H1 (cell line): ENCODE results near the gene IRAK1BP1.

ENCODE experiments used
- ATF3 ChIP-seq: IDR thresholded peaks from 2 replicates; pipeline ENCODE4 v1.6.1; 2011; ENCODE audit warnings: low read depth, mild to moderate bottlenecking, low read length; ENCODE audit not compliant: insufficient read depth
- CHD7 ChIP-seq: fragments of 300-600 bp; sonication (generic); IDR thresholded peaks from 2 replicates; pipeline ENCODE4 v1.7.1; 2012; ENCODE audit warnings: low read length, moderate library complexity, mild to moderate bottlenecking, inconsistent platforms; ENCODE audit not compliant: insufficient replicate concordance
- CREB1 ChIP-seq: IDR thresholded peaks from 2 replicates; pipeline ENCODE4 v1.6.1; 2012; ENCODE audit warnings: inconsistent platforms
- CTCF ChIP-seq, 3 experiments: IDR thresholded peaks; 1 replicate in 2 of 3; 2 replicates in 1 of 3; pipeline versions ENCODE4 v1.5.1 to v1.6.1; 2011; ENCODE audit warnings: low read length in 3 of 3, mild to moderate bottlenecking in 3 of 3, inconsistent platforms in 2 of 3, low read depth in 1 of 3, moderate library complexity in 1 of 3; ENCODE audit not compliant: insufficient read depth in 1 of 3; ENCODE audit errors: control extremely low read depth in 1 of 3
- EZH2 ChIP-seq: fragments of 200-600 bp; sonication (generic); IDR thresholded peaks from 2 replicates; pipeline ENCODE4 v1.7.1; 2012; ENCODE audit warnings: low read depth, mild to moderate bottlenecking, moderate library complexity, low read length, inconsistent platforms; ENCODE audit not compliant: severe bottlenecking
- HDAC2 ChIP-seq, 2 experiments: fragments of 300-600 bp in 1 of 2; sonication (generic) in 1 of 2; IDR thresholded peaks; 2 replicates each; pipeline ENCODE4 v1.6.1; 2011 to 2012; ENCODE audit warnings: low read depth in 2 of 2, low read length in 2 of 2, mild to moderate bottlenecking in 2 of 2, moderate library complexity in 2 of 2, borderline replicate concordance in 1 of 2, inconsistent platforms in 1 of 2
- JUND ChIP-seq: IDR thresholded peaks from 2 replicates; pipeline ENCODE4 v1.6.1; 2011; ENCODE audit warnings: mild to moderate bottlenecking, improper control_type of control experiment, low read length
- MAX ChIP-seq: IDR thresholded peaks from 2 replicates; pipeline ENCODE4 v1.6.1; 2012; ENCODE audit warnings: inconsistent platforms
- POLR2A ChIP-seq, 2 experiments: IDR thresholded peaks; 1 replicate in 1 of 2; 2 replicates in 1 of 2; pipeline ENCODE4 v1.6.1; 2011; ENCODE audit warnings: low read depth in 2 of 2, low read length in 2 of 2, mild to moderate bottlenecking in 2 of 2; ENCODE audit errors: control extremely low read depth in 1 of 2
- RAD21 ChIP-seq, 2 experiments: IDR thresholded peaks in 1 of 2; conservative IDR thresholded peaks in 1 of 2; 2 replicates each; pipeline ENCODE4 v1.6.1; 2011; ENCODE audit warnings: low read depth in 2 of 2, low read length in 2 of 2, improper control_type of control experiment in 1 of 2, inconsistent platforms in 1 of 2, mild to moderate bottlenecking in 1 of 2, moderate library complexity in 1 of 2
- RFX5 ChIP-seq: IDR thresholded peaks from 2 replicates; pipeline ENCODE4 v1.6.1; 2011; ENCODE audit warnings: low read depth, low read length, improper control_type of control experiment, borderline replicate concordance
- TAF1 ChIP-seq: IDR thresholded peaks from 2 replicates; pipeline ENCODE4 v1.6.1; 2011; ENCODE audit warnings: mild to moderate bottlenecking, low read depth, low read length
- TAF7 ChIP-seq: optimal IDR thresholded peaks from 2 replicates; pipeline ENCODE3; 2011; ENCODE audit warnings: low read depth, mild to moderate bottlenecking, inconsistent platforms, low read length, moderate library complexity, borderline replicate concordance

GRCh38 chr6:78832091-78832808 is 35.1 kb upstream of the IRAK1BP1 start:
- TF ChIP-seq JUND (no peak), CREB1 (no peak), CTCF (IDR thresholded peaks at IDR 0.05; ENCODE audit: control extremely low read depth in 1 of 3, insufficient read depth in 1 of 3, low read depth in 1 of 3, low read length in 3 of 3) (no peak), POLR2A (IDR thresholded peaks at IDR 0.05; ENCODE audit: control extremely low read depth in 1 of 2, low read depth in 2 of 2, low read length in 2 of 2) (no peak), CHD7 (no peak), EZH2 (no peak), MAX (no peak), TAF7 (no peak), TAF1 (no peak), HDAC2 (IDR thresholded peaks at IDR 0.05; ENCODE audit: borderline replicate concordance in 1 of 2, low read depth in 2 of 2, low read length in 2 of 2) (no peak), ATF3 (no peak), RAD21 (IDR thresholded peaks at IDR 0.05 in 1 of 2, conservative IDR thresholded peaks at IDR 0.05 in 1 of 2; ENCODE audit: low read depth in 2 of 2, low read length in 2 of 2) (no peak), RFX5 (no peak)
